ENCODE results near the gene IFT74. TPM values are rescaled to one million over a fixed set of nuclear protein-coding genes. Genes with fewer than 3 reads are reported as not detected.

Gene IFT74
- total RNA-seq, 2 experiments from 2014 or later: 3.4 to 10.2 TPM

DNA sequence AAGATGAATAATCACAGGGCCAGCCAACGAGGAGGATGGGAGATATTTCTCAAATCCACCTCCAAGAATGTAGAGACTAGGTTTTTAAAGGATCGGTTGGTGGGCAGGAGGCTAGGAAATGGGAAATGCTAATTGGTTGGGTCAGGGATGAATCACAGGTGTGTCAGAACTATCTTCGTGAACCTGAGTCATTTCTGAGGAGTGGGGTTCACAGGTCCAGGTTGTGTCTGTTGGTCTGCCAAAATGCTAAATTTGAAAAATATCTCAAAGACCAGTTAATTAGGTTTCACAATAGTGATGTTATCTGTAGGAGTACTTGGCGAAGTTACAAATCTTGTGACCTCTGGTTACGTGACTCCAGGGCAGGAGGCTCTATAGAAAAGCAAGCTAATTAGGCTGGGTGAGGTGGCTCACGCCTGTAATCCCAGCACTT is 6.6 kb upstream of the IFT74 start:
- peaks cover under 1% of the 10 kb centered on the region; the same call in 1 of the 2 replicates for H3K36me3 ChIP-seq (ENCODE audit: insufficient read depth, low read length)
- no peaks in the 10 kb centered on the region for H3K9me3 ChIP-seq (ENCODE audit: low read length)
- intact Hi-C loops (cut with micrococcal nuclease; ENCODE audit: unreplicated experiment): no loop called here
- H3K4me2 ChIP-seq (ENCODE audit: low read length): no peak overlapping the region
- H3K27ac ChIP-seq (ENCODE audit: low read depth, low read length, poor library complexity, severe bottlenecking): no peak overlapping the region
- ChIA-PET POLR2A (interaction anchor here (0.6 to 1.5 kb wide), 3 partner anchors 56 to 92 kb away, joined by 3 to 5 read pairs (median 4); no protein-coding TSS in a partner anchor), CTCF (ENCODE audit: unreplicated experiment) (no interaction called here)
- BruUV-seq (replicated peaks): no TSS peak
- H3K9me2 ChIP-seq (ENCODE audit: insufficient read depth, low read length): no peaks in the 10 kb centered on the region
- TF ChIP-seq, protein P1, sequence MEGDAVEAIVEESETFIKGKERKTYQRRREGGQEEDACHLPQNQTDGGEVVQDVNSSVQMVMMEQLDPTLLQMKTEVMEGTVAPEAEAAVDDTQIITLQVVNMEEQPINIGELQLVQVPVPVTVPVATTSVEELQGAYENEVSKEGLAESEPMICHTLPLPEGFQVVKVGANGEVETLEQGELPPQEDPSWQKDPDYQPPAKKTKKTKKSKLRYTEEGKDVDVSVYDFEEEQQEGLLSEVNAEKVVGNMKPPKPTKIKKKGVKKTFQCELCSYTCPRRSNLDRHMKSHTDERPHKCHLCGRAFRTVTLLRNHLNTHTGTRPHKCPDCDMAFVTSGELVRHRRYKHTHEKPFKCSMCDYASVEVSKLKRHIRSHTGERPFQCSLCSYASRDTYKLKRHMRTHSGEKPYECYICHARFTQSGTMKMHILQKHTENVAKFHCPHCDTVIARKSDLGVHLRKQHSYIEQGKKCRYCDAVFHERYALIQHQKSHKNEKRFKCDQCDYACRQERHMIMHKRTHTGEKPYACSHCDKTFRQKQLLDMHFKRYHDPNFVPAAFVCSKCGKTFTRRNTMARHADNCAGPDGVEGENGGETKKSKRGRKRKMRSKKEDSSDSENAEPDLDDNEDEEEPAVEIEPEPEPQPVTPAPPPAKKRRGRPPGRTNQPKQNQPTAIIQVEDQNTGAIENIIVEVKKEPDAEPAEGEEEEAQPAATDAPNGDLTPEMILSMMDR (conservative IDR thresholded peaks at IDR 0.05; ENCODE audit: low read length): no peak
- no peak for TF ChIP-seq EZH2phosphoT487 (IDR thresholded peaks at IDR 0.05; ENCODE audit: borderline replicate concordance, low read depth, low read length)
- H3K4me1 ChIP-seq (ENCODE audit: insufficient read depth, low read length, poor library complexity, severe bottlenecking): peaks cover 11% of the 10 kb centered on the region
- H4K20me1 ChIP-seq (ENCODE audit: insufficient read depth, low read length): no peaks in the 10 kb centered on the region; the same call in 1 of the 2 replicates
- H2AFZ ChIP-seq (ENCODE audit: low read length): no peak overlapping the region
- no peak for DNase-seq (ENCODE audit: low spot score)
- H3K79me2 ChIP-seq (ENCODE audit: insufficient read depth, low read depth, low read length): peaks cover 24% of the 10 kb centered on the region
- H3K4me3 ChIP-seq (ENCODE audit: low read depth, low read length, poor library complexity, severe bottlenecking): no peak overlapping the region

DNA sequence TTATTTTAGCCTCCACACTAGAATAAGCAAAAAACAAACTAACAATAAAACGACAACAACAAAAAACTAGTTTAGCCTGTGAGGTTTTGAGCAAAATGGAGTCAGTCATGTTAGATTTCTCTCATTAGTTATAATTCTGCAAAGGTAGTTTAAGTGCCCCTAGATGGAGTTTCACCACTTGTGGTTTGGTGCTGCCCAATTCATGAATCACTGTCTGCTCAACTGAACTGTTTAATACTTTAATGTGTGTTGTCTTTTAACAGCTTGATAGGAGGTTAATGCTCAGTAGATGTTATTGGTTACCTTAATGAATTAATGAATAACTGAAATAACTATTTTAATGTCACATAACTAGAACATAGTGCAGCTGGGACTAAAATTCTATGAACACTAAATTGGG is 5.7 kb upstream of the IFT74 start:
- H4K20me1 ChIP-seq (ENCODE audit: insufficient read depth, low read length): no peaks in the 10 kb centered on the region
- H3K4me1 ChIP-seq (ENCODE audit: insufficient read depth, low read length, poor library complexity, severe bottlenecking): peaks cover 13% of the 10 kb centered on the region
- TF ChIP-seq, protein P1 (conservative IDR thresholded peaks at IDR 0.05; ENCODE audit: low read length): no peak
- TF ChIP-seq EZH2phosphoT487 (IDR thresholded peaks at IDR 0.05; ENCODE audit: borderline replicate concordance, low read depth, low read length): no peak
- H3K79me2 ChIP-seq (ENCODE audit: insufficient read depth, low read depth, low read length): peaks cover 15% of the 10 kb centered on the region
- no peak overlapping the region for H3K4me3 ChIP-seq (ENCODE audit: low read depth, low read length, poor library complexity, severe bottlenecking)
- DNase-seq (ENCODE audit: low spot score): no peak
- no peak overlapping the region for H2AFZ ChIP-seq (ENCODE audit: low read length)
- intact Hi-C loops (cut with micrococcal nuclease; ENCODE audit: unreplicated experiment): no loop called here
- no peaks in the 10 kb centered on the region for H3K9me3 ChIP-seq (ENCODE audit: low read length)
- POLR2A ChIA-PET: interaction anchor here (0.5 to 1.5 kb wide), 4 partner anchors 52 to 675 kb away, joined by 3 to 4 read pairs (median 3); no protein-coding TSS in a partner anchor
- no peaks in the 10 kb centered on the region for H3K36me3 ChIP-seq (ENCODE audit: insufficient read depth, low read length)
- H3K27ac ChIP-seq (ENCODE audit: low read depth, low read length, poor library complexity, severe bottlenecking): no peak overlapping the region
- no TSS peak for BruUV-seq (replicated peaks)
- H3K4me2 ChIP-seq (ENCODE audit: low read length): no peak overlapping the region
- H3K9me2 ChIP-seq (ENCODE audit: insufficient read depth, low read length): no peaks in the 10 kb centered on the region
- CTCF ChIA-PET (ENCODE audit: unreplicated experiment): no interaction called here

DNA sequence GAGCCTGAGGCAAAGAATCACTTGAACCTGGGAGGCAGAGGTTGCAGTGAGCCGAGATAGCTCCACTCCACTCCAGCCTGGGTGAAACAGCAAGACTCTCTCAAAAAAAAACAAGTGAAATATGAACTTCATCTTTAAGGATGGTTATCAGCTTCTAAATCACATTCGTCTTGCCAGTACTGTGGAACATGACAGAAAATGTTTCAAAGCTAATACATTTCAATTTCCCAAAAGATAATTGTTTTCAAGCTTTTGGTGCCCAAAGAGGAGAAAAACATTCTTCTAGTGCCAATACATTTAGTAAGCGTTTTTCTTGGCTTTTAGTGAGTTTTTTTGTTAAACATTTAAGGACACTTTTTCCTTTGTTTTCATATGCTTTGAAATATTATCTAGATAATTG is 4.4 kb upstream of the IFT74 start:
- no TSS peak for BruUV-seq (replicated peaks)
- no peaks in the 10 kb centered on the region for H3K9me2 ChIP-seq (ENCODE audit: insufficient read depth, low read length)
- H4K20me1 ChIP-seq (ENCODE audit: insufficient read depth, low read length): no peaks in the 10 kb centered on the region
- no peak overlapping the region for H3K4me3 ChIP-seq (ENCODE audit: low read depth, low read length, poor library complexity, severe bottlenecking)
- no peak for DNase-seq (ENCODE audit: low spot score)
- CTCF ChIA-PET (ENCODE audit: unreplicated experiment): no interaction called here
- TF ChIP-seq EZH2phosphoT487 (IDR thresholded peaks at IDR 0.05; ENCODE audit: borderline replicate concordance, low read depth, low read length): no peak
- TF ChIP-seq, protein P1 (conservative IDR thresholded peaks at IDR 0.05; ENCODE audit: low read length): no peak
- H2AFZ ChIP-seq (ENCODE audit: low read length): no peak overlapping the region
- no peak overlapping the region for H3K4me2 ChIP-seq (ENCODE audit: low read length)
- peaks cover 17% of the 10 kb centered on the region for H3K4me1 ChIP-seq (ENCODE audit: insufficient read depth, low read length, poor library complexity, severe bottlenecking)
- H3K27ac ChIP-seq (ENCODE audit: low read depth, low read length, poor library complexity, severe bottlenecking): no peak overlapping the region
- no peaks in the 10 kb centered on the region for H3K36me3 ChIP-seq (ENCODE audit: insufficient read depth, low read length)
- POLR2A ChIA-PET: no interaction called here
- peaks cover 2% of the 10 kb centered on the region; the same call in 1 of the 2 replicates for H3K79me2 ChIP-seq (ENCODE audit: insufficient read depth, low read depth, low read length)
- no peaks in the 10 kb centered on the region for H3K9me3 ChIP-seq (ENCODE audit: low read length)
- intact Hi-C loops (cut with micrococcal nuclease; ENCODE audit: unreplicated experiment): no loop called here

Measured in OCI-LY7 (cell line).